ENCODE results near the gene NCOA7.

Gene NCOA7

GRCh38 chr6:125868678-125869395, 78.1 kb downstream of the NCOA7 start:
- Histone ChIP-seq H3K79me2 (ENCODE audit: low read length) (no peaks in the 10 kb centered on the region), H3K27ac (ENCODE audit: low read length) (no peak overlapping the region), H4K20me1 (ENCODE audit: insufficient read depth, low read length) (no peaks in the 10 kb centered on the region), H3K4me2 (ENCODE audit: low read length) (no peak overlapping the region), H3K9ac (ENCODE audit: low read length) (no peak overlapping the region), H3K36me3 (replicated peaks; ENCODE audit: low read depth, low read length) (no peaks in the 10 kb centered on the region), H2AFZ (ENCODE audit: low read depth, low read length) (no peak overlapping the region), H3K27me3 (ENCODE audit: low read depth, low read length) (no peaks in the 10 kb centered on the region), H3K9me3 (ENCODE audit: insufficient read depth, low read length) (no peaks in the 10 kb centered on the region), H3K4me3 (ENCODE audit: low read length) (no peak overlapping the region), H3K4me1 (ENCODE audit: low read length) (no peaks in the 10 kb centered on the region)
- TF ChIP-seq EZH2phosphoT487 (IDR thresholded peaks at IDR 0.05; ENCODE audit: low read depth) (no peak), CTCF (IDR thresholded peaks at IDR 0.05; ENCODE audit: low read depth, low read length) (no peak)

GRCh38 chr6:125869427-125869826, 78.7 kb downstream of the NCOA7 start:
- Histone ChIP-seq H3K27ac (ENCODE audit: low read length) (no peak overlapping the region), H3K79me2 (ENCODE audit: low read length) (no peaks in the 10 kb centered on the region), H3K9me3 (ENCODE audit: insufficient read depth, low read length) (no peaks in the 10 kb centered on the region), H3K36me3 (replicated peaks; ENCODE audit: low read depth, low read length) (no peaks in the 10 kb centered on the region), H3K4me1 (ENCODE audit: low read length) (no peaks in the 10 kb centered on the region), H3K4me2 (ENCODE audit: low read length) (no peak overlapping the region), H3K9ac (ENCODE audit: low read length) (no peak overlapping the region), H2AFZ (ENCODE audit: low read depth, low read length) (no peak overlapping the region), H3K27me3 (ENCODE audit: low read depth, low read length) (no peaks in the 10 kb centered on the region), H3K4me3 (ENCODE audit: low read length) (no peak overlapping the region), H4K20me1 (ENCODE audit: insufficient read depth, low read length) (no peaks in the 10 kb centered on the region)
- TF ChIP-seq EZH2phosphoT487 (IDR thresholded peaks at IDR 0.05; ENCODE audit: low read depth) (no peak), CTCF (IDR thresholded peaks at IDR 0.05; ENCODE audit: low read depth, low read length) (no peak)

- Histone ChIP-seq H3K27me3 (ENCODE audit: low read depth, low read length) (no peaks in the 10 kb centered on the region), H3K9me3 (ENCODE audit: insufficient read depth, low read length) (no peaks in the 10 kb centered on the region), H3K79me2 (ENCODE audit: low read length) (no peaks in the 10 kb centered on the region), H3K4me3 (ENCODE audit: low read length) (no peak overlapping the region), H4K20me1 (ENCODE audit: insufficient read depth, low read length) (no peaks in the 10 kb centered on the region), H3K9ac (ENCODE audit: low read length) (no peak overlapping the region), H2AFZ (ENCODE audit: low read depth, low read length) (no peak overlapping the region), H3K4me2 (ENCODE audit: low read length) (no peak overlapping the region), H3K4me1 (ENCODE audit: low read length) (no peaks in the 10 kb centered on the region), H3K36me3 (replicated peaks; ENCODE audit: low read depth, low read length) (no peaks in the 10 kb centered on the region), H3K27ac (ENCODE audit: low read length) (no peak overlapping the region)
- TF ChIP-seq CTCF (IDR thresholded peaks at IDR 0.05; ENCODE audit: low read depth, low read length) (no peak), EZH2phosphoT487 (IDR thresholded peaks at IDR 0.05; ENCODE audit: low read depth) (no peak)
Observed at GRCh38 chr6:125871365-125871764, 80.6 kb downstream of the NCOA7 start.

- H3K9ac ChIP-seq (ENCODE audit: low read length) = no peak overlapping the region
- H2AFZ ChIP-seq (ENCODE audit: low read depth, low read length) = no peak overlapping the region
- TF ChIP-seq CTCF (IDR thresholded peaks at IDR 0.05; ENCODE audit: low read depth, low read length) (no peak), EZH2phosphoT487 (IDR thresholded peaks at IDR 0.05; ENCODE audit: low read depth) (no peak)
- no peaks in the 10 kb centered on the region for H3K9me3 ChIP-seq (ENCODE audit: insufficient read depth, low read length)
- H3K79me2 ChIP-seq (ENCODE audit: low read length) = no peaks in the 10 kb centered on the region
- H4K20me1 ChIP-seq (ENCODE audit: insufficient read depth, low read length) = no peaks in the 10 kb centered on the region
- H3K4me2 ChIP-seq (ENCODE audit: low read length) = no peak overlapping the region
- H3K4me3 ChIP-seq (ENCODE audit: low read length) = no peak overlapping the region
- no peaks in the 10 kb centered on the region for H3K36me3 ChIP-seq (replicated peaks; ENCODE audit: low read depth, low read length)
- H3K27me3 ChIP-seq (ENCODE audit: low read depth, low read length) = no peaks in the 10 kb centered on the region
- H3K27ac ChIP-seq (ENCODE audit: low read length) = no peak overlapping the region
- no peaks in the 10 kb centered on the region for H3K4me1 ChIP-seq (ENCODE audit: low read length)
Observed at GRCh38 chr6:125872259-125872921, 81.6 kb downstream of the NCOA7 start.

Measured in OCI-LY3 (cell line).